Mucosa of stomach (tissue), 1 donor: ENCODE results near the gene NFATC2.

ENCODE experiments used
- H3K27me3 ChIP-seq: one replicate; pipeline ENCODE4 v1.7.0; 2013; ENCODE audit warnings: mild to moderate bottlenecking, low read length; ENCODE audit not compliant: control insufficient read depth, insufficient read depth
- H3K36me3 ChIP-seq: one replicate; pipeline ENCODE4 v1.7.0; 2013; ENCODE audit warnings: low read length; ENCODE audit not compliant: control insufficient read depth, insufficient read depth
- H3K4me1 ChIP-seq: one replicate; pipeline ENCODE4 v1.7.0; 2013; ENCODE audit warnings: mild to moderate bottlenecking, low read length; ENCODE audit not compliant: control insufficient read depth, insufficient read depth
- H3K4me3 ChIP-seq: one replicate; pipeline ENCODE4 v1.7.0; 2013; ENCODE audit warnings: low read length
- H3K9ac ChIP-seq: one replicate; pipeline ENCODE4 v1.7.0; 2013; ENCODE audit warnings: mild to moderate bottlenecking, low read length, moderate library complexity
- H3K9me3 ChIP-seq: one replicate; pipeline ENCODE4 v1.7.0; 2013; ENCODE audit warnings: mild to moderate bottlenecking, low read length, moderate library complexity; ENCODE audit not compliant: control insufficient read depth
- donor health status: Pancreatic carcinoma.

Gene NFATC2

GRCh38 chr20:51423810-51424209 is 118.7 kb downstream of the NFATC2 start:
- H3K4me1 ChIP-seq = peaks cover 9% of the 10 kb centered on the region
- H3K27me3 ChIP-seq = no peaks in the 10 kb centered on the region
- no peaks in the 10 kb centered on the region for H3K36me3 ChIP-seq
- H3K9me3 ChIP-seq = no peaks in the 10 kb centered on the region
- no peak overlapping the region for H3K4me3 ChIP-seq
- H3K9ac ChIP-seq = no peak overlapping the region

- no peaks in the 10 kb centered on the region for H3K27me3 ChIP-seq
- H3K4me1 ChIP-seq = peaks cover 5% of the 10 kb centered on the region
- H3K4me3 ChIP-seq = no peak overlapping the region
- no peak overlapping the region for H3K9ac ChIP-seq
- H3K9me3 ChIP-seq = no peaks in the 10 kb centered on the region
- H3K36me3 ChIP-seq = no peaks in the 10 kb centered on the region
Measured at GRCh38 chr20:51423290-51423667, 119.2 kb downstream of the NFATC2 start.

DNA sequence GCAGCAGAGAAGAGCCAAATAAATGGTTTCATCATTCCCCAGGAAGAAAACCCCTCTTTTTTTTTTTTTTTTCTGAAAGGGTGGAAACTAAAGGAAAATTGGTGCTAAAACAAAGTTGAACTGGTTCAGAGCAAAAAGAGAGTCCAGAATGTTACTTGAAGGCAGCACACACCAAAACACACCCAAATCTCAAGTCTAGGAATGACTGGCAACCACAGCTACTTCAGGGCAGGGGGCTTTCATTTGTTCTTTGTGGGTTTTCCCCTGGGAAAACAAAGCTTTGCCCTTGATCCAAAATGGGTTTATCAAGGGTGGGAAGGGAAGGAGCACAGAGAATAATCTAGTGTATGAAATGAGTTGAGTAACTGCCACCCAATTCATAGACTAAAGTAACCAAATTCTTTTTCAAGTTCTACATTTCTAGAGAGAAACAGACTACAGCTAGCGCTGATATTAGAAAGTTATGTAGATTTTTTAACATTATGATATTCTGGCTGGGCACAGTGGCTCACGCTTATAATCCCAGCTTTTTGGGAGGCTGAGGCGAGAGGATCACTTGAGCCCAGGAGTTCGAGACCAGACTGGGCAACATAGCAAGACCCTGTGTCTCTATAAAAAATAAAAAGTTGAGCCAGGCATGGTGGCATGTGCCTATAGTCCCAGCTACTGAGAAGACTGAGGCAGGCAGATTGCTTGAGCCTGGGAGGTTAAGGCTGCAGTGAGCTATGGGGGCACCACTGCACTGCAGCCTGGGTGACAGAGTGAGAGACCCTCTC is 119.8 kb downstream of the NFATC2 start:
- no peaks in the 10 kb centered on the region for H3K4me1 ChIP-seq
- H3K4me3 ChIP-seq = no peak overlapping the region
- H3K9ac ChIP-seq = no peak overlapping the region
- no peaks in the 10 kb centered on the region for H3K27me3 ChIP-seq
- H3K36me3 ChIP-seq = no peaks in the 10 kb centered on the region
- no peaks in the 10 kb centered on the region for H3K9me3 ChIP-seq

GRCh38 chr20:51420805-51421204 is 121.7 kb downstream of the NFATC2 start:
- H3K27me3 ChIP-seq = no peaks in the 10 kb centered on the region
- H3K9me3 ChIP-seq = no peaks in the 10 kb centered on the region
- H3K4me1 ChIP-seq = no peaks in the 10 kb centered on the region
- no peaks in the 10 kb centered on the region for H3K36me3 ChIP-seq
- H3K9ac ChIP-seq = no peak overlapping the region
- H3K4me3 ChIP-seq = no peak overlapping the region

GRCh38 chr20:51420111-51420510 is 122.4 kb downstream of the NFATC2 start:
- Histone ChIP-seq H3K36me3 (no peaks in the 10 kb centered on the region), H3K27me3 (no peaks in the 10 kb centered on the region)

DNA sequence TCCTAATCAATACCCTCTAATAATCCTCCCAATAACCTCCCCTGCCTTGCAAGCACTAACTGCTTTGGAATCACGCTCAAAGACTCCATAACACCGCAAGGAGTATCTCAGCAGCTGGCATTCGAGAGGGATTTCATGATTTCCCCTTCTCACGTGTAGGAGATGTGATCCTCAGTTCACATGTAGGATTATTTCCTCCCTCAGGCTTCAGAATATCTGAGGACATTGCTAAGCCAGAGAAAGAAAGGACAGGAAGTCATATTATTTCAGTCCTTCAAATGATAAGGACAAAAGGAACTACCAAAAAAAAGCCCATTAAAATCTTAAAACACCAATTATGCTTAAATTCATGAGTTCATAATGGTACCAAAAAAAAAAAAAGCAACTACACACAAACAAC is 122.9 kb downstream of the NFATC2 start:
- Histone ChIP-seq H3K9ac (no peak overlapping the region), H3K27me3 (no peaks in the 10 kb centered on the region), H3K4me1 (no peaks in the 10 kb centered on the region), H3K9me3 (no peaks in the 10 kb centered on the region), H3K4me3 (no peak overlapping the region), H3K36me3 (no peaks in the 10 kb centered on the region)

More at GRCh38 chr20:51420111-51420510, 122.4 kb downstream of the NFATC2 start:
- Histone ChIP-seq H3K9ac (no peak overlapping the region), H3K9me3 (no peaks in the 10 kb centered on the region), H3K4me1 (no peaks in the 10 kb centered on the region), H3K4me3 (no peak overlapping the region)

DNA sequence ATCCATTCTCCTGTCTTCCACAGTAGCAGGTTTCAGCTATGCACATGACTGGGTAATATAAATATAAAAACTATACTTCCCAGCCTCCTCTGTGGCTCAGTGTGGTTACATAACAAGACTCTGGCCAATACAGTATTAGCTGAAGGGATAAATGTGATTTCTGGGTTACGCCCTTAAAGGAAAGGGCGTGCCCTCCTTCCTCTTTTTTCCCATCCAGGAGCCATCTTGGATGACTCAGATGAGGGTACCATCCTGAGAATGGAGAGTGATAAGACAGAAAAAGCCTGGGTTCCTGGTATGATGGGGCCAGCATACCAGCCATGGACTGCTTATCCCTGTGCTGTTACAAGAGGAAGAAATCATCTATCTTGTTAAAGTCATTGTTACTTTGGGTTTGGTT is 123.3 kb downstream of the NFATC2 start:
- Histone ChIP-seq H3K4me1 (no peaks in the 10 kb centered on the region), H3K27me3 (no peaks in the 10 kb centered on the region), H3K4me3 (no peak overlapping the region), H3K36me3 (no peaks in the 10 kb centered on the region), H3K9ac (no peak overlapping the region), H3K9me3 (no peaks in the 10 kb centered on the region)

- Histone ChIP-seq H3K4me3 (no peak overlapping the region), H3K9me3 (no peaks in the 10 kb centered on the region), H3K4me1 (no peaks in the 10 kb centered on the region), H3K36me3 (no peaks in the 10 kb centered on the region), H3K9ac (no peak overlapping the region), H3K27me3 (no peaks in the 10 kb centered on the region)
Measured at GRCh38 chr20:51418137-51418529, 124.4 kb downstream of the NFATC2 start.

- Histone ChIP-seq H3K4me3 (no peak overlapping the region), H3K4me1 (peaks cover 2% of the 10 kb centered on the region), H3K36me3 (no peaks in the 10 kb centered on the region), H3K9me3 (no peaks in the 10 kb centered on the region), H3K9ac (no peak overlapping the region), H3K27me3 (no peaks in the 10 kb centered on the region)
Measured at GRCh38 chr20:51417250-51418136, 125.0 kb downstream of the NFATC2 start.

DNA sequence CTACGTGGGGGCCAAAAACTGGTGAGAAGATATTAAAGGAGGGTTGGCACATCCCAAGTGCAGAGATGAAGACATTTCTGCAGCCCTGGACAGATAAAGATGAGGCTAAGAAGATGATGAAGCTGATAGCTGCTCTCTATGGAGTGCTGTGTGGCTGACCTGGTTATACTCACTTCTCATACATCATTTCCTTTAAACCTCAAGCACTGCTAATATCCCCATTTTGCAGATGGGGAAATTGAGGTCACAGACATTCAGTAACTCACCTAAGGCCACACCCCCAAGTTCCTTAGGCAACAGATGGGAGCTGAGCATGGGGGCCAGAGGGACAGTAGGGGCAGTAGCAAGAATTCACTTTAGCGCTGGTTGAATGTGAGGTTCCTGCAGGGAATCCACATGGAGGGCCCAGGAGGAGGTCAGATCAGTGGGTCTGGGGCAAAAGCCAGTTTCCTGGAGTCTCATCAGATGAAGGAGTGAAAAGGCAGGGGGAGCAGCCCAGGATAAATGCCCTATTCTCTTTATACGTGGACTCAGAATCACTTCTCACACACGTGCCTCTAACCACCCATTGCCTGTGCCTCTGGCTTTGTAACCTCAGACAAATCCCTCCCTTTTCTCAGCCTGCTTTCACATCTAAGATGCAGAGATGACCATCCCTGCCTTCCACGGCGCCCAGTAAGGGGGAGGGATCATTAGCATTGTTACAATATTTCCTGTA is 125.8 kb downstream of the NFATC2 start:
- no peak overlapping the region for H3K9ac ChIP-seq
- H3K9me3 ChIP-seq = no peaks in the 10 kb centered on the region
- H3K36me3 ChIP-seq = no peaks in the 10 kb centered on the region
- no peaks in the 10 kb centered on the region for H3K27me3 ChIP-seq
- H3K4me1 ChIP-seq = peaks cover 7% of the 10 kb centered on the region
- H3K4me3 ChIP-seq = no peak overlapping the region

DNA sequence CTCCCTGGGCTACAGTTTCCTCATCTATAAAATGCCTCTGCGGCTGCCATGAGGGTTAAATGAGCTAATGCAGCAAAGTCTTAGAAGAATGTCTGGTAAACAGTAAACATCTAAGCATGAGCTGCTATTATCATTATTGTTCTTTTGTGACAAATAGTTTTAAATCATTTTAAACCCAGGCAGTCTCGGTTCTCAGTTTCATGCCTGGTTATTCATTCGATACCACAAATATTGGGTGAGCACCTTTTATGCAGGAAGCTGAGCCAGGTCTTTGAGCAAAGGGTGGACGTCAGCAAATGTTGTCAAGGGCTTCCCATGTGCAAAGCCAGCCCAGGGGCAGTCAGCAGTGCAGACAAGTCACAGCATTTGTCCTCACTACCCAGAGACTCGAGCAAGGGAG is 128.7 kb downstream of the NFATC2 start:
- no peaks in the 10 kb centered on the region for H3K27me3 ChIP-seq
- no peak overlapping the region for H3K4me3 ChIP-seq
- H3K4me1 ChIP-seq = peaks cover 7% of the 10 kb centered on the region
- H3K9ac ChIP-seq = no peak overlapping the region
- no peaks in the 10 kb centered on the region for H3K9me3 ChIP-seq
- peaks cover 3% of the 10 kb centered on the region for H3K36me3 ChIP-seq
